Uterus (tissue), 4 donors: ENCODE measurements around the gene CAMKK2. TPM values are rescaled to one million over a fixed set of nuclear protein-coding genes. Genes with fewer than 3 reads are reported as not detected.

Experiments
- DNase-seq, 2 donors: peaks; one replicate each; pipeline ENCODE4 v3.0.0-alpha.2; 2019 to 2020
- H3K27ac ChIP-seq, 2 donors: fragments of 200-600 bp; sonication (generic); 1 replicate in 1 of 2; 2 replicates in 1 of 2; pipeline ENCODE4 v1.5.1; 2016 to 2018
- H3K27me3 ChIP-seq, 2 donors: fragments of 200-600 bp; sonication (generic); one replicate each; pipeline ENCODE4 v1.5.1; 2018 to 2019; ENCODE audit warnings: control low read depth in 1 of 2
- H3K36me3 ChIP-seq, 2 donors: fragments of 200-600 bp; sonication (generic); one replicate each; pipeline ENCODE4 v1.5.1; 2019; ENCODE audit warnings: control low read depth in 1 of 2
- H3K4me1 ChIP-seq, 2 donors: fragments of 200-600 bp; sonication (generic); one replicate each; pipeline ENCODE4 v1.5.1; 2018 to 2019; ENCODE audit warnings: control low read depth in 1 of 2
- H3K4me3 ChIP-seq, 2 donors: fragments of 200-600 bp; sonication (generic); 1 replicate in 1 of 2; 2 replicates in 1 of 2; pipeline ENCODE4 v1.5.1; 2018 to 2019; ENCODE audit warnings: mild to moderate bottlenecking in 1 of 2
- H3K9me3 ChIP-seq, 2 donors: fragments of 200-600 bp; sonication (generic); one replicate each; pipeline ENCODE4 v1.5.1; 2019; ENCODE audit warnings: control low read depth in 1 of 2
- POLR2A ChIP-seq, 2 donors: fragments of 450-650 bp; IDR thresholded peaks; one replicate each; pipeline ENCODE4 v1.6.1; 2016; ENCODE audit warnings: antibody characterized with exemption in 2 of 2, mild to moderate bottlenecking in 1 of 2, moderate library complexity in 1 of 2
- intact Hi-C: fragments of 100-400 bp; cut with DNase I; formaldehyde crosslinking; loops from one replicate; pipeline ENCODE4 v1.15.1; 2023; ENCODE audit warnings: low total_unique reads
- total RNA-seq, 4 donors: library from RNA; depleted of rRNA in 3 of 4; stranded (reverse); fragments of >200 nt in 3 of 4; gene quantifications; one replicate each; pipeline versions ENCODE4 v1.1.0 to v1.2.4, GENCODE V29; 2014 to 2023
- TF ChIP-seq, protein P1 (sequence below), 4 experiments: fragments of 200-600 bp in 2 of 4; fragments of 450-650 bp in 2 of 4; sonication (generic) in 2 of 4; IDR thresholded peaks; one replicate each; pipeline ENCODE4 v1.5.1; 2016 to 2019; ENCODE audit warnings: antibody characterized with exemption in 4 of 4, mild to moderate bottlenecking in 2 of 4, moderate library complexity in 1 of 4
- donor health status: DM: yes; HTN: yes; CAD: no.

CAMKK2 gene
- total RNA-seq, 4 donors from 2014 or later = 7.9 to 55.1 (median 22.6) TPM

DNA sequence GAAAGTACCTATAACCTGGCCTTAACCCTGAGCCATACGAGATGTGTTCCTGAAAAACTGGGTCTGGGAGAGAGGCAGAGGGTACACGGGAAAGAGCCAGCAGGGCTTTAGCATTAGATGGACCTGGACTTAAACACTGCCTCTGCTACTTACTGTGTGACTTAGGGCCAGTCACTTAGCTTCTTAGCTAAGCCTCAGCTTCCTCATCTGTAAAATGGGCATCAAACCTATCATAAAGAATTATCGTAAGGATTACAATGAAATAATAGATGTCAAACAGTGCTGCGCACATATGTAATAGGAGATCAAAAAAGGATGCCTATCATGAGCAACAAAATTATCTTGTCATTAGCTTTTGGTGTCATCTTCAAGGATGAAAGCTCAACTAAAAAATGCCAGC lies 32.1 kb upstream of the CAMKK2 start:
- H3K4me3 ChIP-seq = no peak overlapping the region
- no peaks in the 10 kb centered on the region for H3K9me3 ChIP-seq
- no peaks in the 10 kb centered on the region for H3K4me1 ChIP-seq
- intact Hi-C loops = no loop called here
- H3K27me3 ChIP-seq = no peaks in the 10 kb centered on the region
- DNase-seq = no peak
- no peak overlapping the region for H3K27ac ChIP-seq
- no peaks in the 10 kb centered on the region for H3K36me3 ChIP-seq
- no peak for TF ChIP-seq POLR2A (IDR thresholded peaks at IDR 0.05)
- TF ChIP-seq, protein P1, sequence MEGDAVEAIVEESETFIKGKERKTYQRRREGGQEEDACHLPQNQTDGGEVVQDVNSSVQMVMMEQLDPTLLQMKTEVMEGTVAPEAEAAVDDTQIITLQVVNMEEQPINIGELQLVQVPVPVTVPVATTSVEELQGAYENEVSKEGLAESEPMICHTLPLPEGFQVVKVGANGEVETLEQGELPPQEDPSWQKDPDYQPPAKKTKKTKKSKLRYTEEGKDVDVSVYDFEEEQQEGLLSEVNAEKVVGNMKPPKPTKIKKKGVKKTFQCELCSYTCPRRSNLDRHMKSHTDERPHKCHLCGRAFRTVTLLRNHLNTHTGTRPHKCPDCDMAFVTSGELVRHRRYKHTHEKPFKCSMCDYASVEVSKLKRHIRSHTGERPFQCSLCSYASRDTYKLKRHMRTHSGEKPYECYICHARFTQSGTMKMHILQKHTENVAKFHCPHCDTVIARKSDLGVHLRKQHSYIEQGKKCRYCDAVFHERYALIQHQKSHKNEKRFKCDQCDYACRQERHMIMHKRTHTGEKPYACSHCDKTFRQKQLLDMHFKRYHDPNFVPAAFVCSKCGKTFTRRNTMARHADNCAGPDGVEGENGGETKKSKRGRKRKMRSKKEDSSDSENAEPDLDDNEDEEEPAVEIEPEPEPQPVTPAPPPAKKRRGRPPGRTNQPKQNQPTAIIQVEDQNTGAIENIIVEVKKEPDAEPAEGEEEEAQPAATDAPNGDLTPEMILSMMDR (IDR thresholded peaks at IDR 0.05) = no peak

- no peaks in the 10 kb centered on the region for H3K9me3 ChIP-seq
- H3K27ac ChIP-seq = no peak overlapping the region
- no peaks in the 10 kb centered on the region for H3K4me1 ChIP-seq
- H3K4me3 ChIP-seq = no peak overlapping the region
- intact Hi-C loops = no loop called here
- H3K36me3 ChIP-seq = no peaks in the 10 kb centered on the region
- TF ChIP-seq, protein P1 (IDR thresholded peaks at IDR 0.05) = no peak
- TF ChIP-seq POLR2A (IDR thresholded peaks at IDR 0.05) = no peak
- H3K27me3 ChIP-seq = no peaks in the 10 kb centered on the region
- DNase-seq = no peak
Measured at GRCh38 chr12:121326996-121327674, 30.6 kb upstream of the CAMKK2 start.

GRCh38 chr12:121325922-121326396 lies 29.4 kb upstream of the CAMKK2 start:
- TF ChIP-seq, protein P1 (IDR thresholded peaks at IDR 0.05) = no peak
- no peak for TF ChIP-seq POLR2A (IDR thresholded peaks at IDR 0.05)
- intact Hi-C loops = no loop called here
- Histone ChIP-seq H3K4me1 (no peaks in the 10 kb centered on the region), H3K4me3 (no peak overlapping the region), H3K27me3 (no peaks in the 10 kb centered on the region), H3K36me3 (no peaks in the 10 kb centered on the region), H3K9me3 (no peaks in the 10 kb centered on the region), H3K27ac (no peak overlapping the region)
- DNase-seq = no peak

DNA sequence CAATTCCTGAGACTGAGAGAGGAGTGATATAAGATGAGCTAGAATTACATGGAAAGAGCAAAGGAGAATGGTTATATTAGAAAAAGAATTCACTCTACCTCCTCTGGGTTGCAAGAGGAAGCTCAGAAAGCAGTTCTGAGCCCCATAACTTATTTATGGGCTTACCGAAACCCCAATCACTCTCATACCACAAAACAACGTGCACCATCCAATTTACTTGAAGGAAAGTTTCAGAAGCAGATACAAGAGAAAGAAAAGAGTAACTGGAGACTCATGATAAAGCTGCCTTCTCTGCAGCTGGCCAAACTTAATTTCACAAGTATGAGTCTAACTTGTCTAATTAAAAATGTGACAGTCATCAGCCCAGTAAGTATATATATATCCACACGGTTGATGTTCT lies 27.4 kb upstream of the CAMKK2 start:
- no peaks in the 10 kb centered on the region for H3K36me3 ChIP-seq
- TF ChIP-seq, protein P1 (IDR thresholded peaks at IDR 0.05) = no peak
- TF ChIP-seq POLR2A (IDR thresholded peaks at IDR 0.05) = no peak
- intact Hi-C loops = no loop called here
- no peak overlapping the region for H3K4me3 ChIP-seq
- DNase-seq = no peak
- no peaks in the 10 kb centered on the region for H3K4me1 ChIP-seq
- no peak overlapping the region for H3K27ac ChIP-seq
- H3K9me3 ChIP-seq = no peaks in the 10 kb centered on the region
- no peaks in the 10 kb centered on the region for H3K27me3 ChIP-seq

- Histone ChIP-seq H3K36me3 (no peaks in the 10 kb centered on the region), H3K4me3 (no peak overlapping the region), H3K27ac (no peak overlapping the region), H3K27me3 (no peaks in the 10 kb centered on the region), H3K4me1 (no peaks in the 10 kb centered on the region), H3K9me3 (no peaks in the 10 kb centered on the region)
- DNase-seq = no peak
- intact Hi-C loops = no loop called here
- TF ChIP-seq, protein P1 (IDR thresholded peaks at IDR 0.05) = no peak
- no peak for TF ChIP-seq POLR2A (IDR thresholded peaks at IDR 0.05)
Measured at GRCh38 chr12:121318121-121318520, 21.6 kb upstream of the CAMKK2 start.
